ENCODE measurements around the gene BRWD1.
"Not testable (repeated sequence)": the region's sequence is repeated elsewhere in the genome, so short reads cannot be mapped to it uniquely, and the experiment has no call there.

DNA sequence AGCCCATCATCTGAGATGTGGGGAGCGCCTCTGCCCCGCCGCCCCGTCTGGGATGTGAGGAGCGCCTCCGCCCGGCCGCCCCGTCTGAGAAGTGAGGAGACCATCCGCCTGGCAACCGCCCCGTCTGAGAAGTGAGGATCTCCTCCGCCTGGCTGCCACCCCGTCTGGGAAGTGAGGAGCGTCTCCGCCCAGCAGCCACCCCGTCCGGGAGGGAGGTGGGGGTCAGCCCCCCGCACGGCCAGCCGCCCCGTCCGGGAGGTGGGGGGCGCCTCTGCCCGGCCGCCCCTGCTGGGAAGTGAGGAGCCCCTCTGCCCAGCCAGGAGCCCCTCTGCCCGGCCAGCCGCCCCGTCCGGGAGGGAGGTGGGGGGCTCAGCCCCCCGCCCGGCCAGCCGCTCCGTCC lies 156.2 kb downstream of the BRWD1 start:
- TF ChIP-seq, protein P1, sequence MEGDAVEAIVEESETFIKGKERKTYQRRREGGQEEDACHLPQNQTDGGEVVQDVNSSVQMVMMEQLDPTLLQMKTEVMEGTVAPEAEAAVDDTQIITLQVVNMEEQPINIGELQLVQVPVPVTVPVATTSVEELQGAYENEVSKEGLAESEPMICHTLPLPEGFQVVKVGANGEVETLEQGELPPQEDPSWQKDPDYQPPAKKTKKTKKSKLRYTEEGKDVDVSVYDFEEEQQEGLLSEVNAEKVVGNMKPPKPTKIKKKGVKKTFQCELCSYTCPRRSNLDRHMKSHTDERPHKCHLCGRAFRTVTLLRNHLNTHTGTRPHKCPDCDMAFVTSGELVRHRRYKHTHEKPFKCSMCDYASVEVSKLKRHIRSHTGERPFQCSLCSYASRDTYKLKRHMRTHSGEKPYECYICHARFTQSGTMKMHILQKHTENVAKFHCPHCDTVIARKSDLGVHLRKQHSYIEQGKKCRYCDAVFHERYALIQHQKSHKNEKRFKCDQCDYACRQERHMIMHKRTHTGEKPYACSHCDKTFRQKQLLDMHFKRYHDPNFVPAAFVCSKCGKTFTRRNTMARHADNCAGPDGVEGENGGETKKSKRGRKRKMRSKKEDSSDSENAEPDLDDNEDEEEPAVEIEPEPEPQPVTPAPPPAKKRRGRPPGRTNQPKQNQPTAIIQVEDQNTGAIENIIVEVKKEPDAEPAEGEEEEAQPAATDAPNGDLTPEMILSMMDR (IDR thresholded peaks at IDR 0.05; ENCODE audit: control extremely low read depth in 1 of 3, insufficient read depth in 1 of 3, low read depth in 1 of 3, low read length in 3 of 3), result not testable (repeated sequence)
- TF ChIP-seq KDM1A (IDR thresholded peaks at IDR 0.05; ENCODE audit: borderline replicate concordance, low read length); RAD21 (IDR thresholded peaks at IDR 0.05 in 1 of 2, conservative IDR thresholded peaks at IDR 0.05 in 1 of 2; ENCODE audit: low read depth in 2 of 2, low read length in 2 of 2); POLR2A (IDR thresholded peaks at IDR 0.05; ENCODE audit: control extremely low read depth in 1 of 2, low read depth in 2 of 2, low read length in 2 of 2); CHD2 (IDR thresholded peaks at IDR 0.05; ENCODE audit: low read length); SP4 (IDR thresholded peaks at IDR 0.05; ENCODE audit: low read length); POLR2AphosphoS5 (IDR thresholded peaks at IDR 0.05; ENCODE audit: low read depth, low read length); EZH2 (IDR thresholded peaks at IDR 0.05; ENCODE audit: low read depth, low read length, severe bottlenecking); YY1 (IDR thresholded peaks at IDR 0.05; ENCODE audit: low read depth, low read length); RXRA (IDR thresholded peaks at IDR 0.05; ENCODE audit: insufficient read depth, low read depth, low read length); EP300 (IDR thresholded peaks at IDR 0.05; ENCODE audit: borderline replicate concordance in 1 of 2, low read depth in 2 of 2, low read length in 2 of 2); GABPA (IDR thresholded peaks at IDR 0.05; ENCODE audit: borderline replicate concordance, insufficient read depth, low read length); ASH2L (IDR thresholded peaks at IDR 0.05; ENCODE audit: low read length): not testable (repeated sequence)

Data from H1 (cell line).